ENCODE results near the gene NFE2L2.
A peak's percentile ranks its signal among the peaks of the same experiment; 100 is the strongest.

The NFE2L2 gene

DNA sequence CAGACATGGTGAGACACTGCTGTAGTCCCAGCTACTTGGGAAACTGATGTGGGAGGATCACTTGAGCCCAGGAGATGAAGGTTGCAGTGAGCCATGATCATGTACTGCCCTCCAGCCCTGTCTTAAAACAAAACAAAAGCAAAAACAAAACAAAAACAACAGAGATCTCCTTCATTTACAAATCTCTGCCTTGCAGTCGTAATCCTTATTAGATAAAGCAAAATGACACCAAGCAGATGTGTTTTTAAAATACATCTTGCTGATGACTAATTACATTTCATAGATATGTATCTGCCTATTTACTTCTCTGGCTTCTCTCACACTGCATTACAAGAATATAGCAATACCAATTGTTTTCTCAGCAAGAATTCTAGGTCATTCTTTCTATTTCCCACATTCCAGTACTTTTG lies 22.8 kb downstream of the NFE2L2 start:
- H3K27me3 ChIP-seq (replicated peaks; ENCODE audit: insufficient read depth, low read length) = no peaks in the 10 kb centered on the region
- H3F3A ChIP-seq (ENCODE audit: insufficient read depth, low read length) = no peaks in the 10 kb centered on the region
- H4K20me1 ChIP-seq (ENCODE audit: insufficient read depth, low read length) = no peaks in the 10 kb centered on the region
- TF ChIP-seq, protein P1, sequence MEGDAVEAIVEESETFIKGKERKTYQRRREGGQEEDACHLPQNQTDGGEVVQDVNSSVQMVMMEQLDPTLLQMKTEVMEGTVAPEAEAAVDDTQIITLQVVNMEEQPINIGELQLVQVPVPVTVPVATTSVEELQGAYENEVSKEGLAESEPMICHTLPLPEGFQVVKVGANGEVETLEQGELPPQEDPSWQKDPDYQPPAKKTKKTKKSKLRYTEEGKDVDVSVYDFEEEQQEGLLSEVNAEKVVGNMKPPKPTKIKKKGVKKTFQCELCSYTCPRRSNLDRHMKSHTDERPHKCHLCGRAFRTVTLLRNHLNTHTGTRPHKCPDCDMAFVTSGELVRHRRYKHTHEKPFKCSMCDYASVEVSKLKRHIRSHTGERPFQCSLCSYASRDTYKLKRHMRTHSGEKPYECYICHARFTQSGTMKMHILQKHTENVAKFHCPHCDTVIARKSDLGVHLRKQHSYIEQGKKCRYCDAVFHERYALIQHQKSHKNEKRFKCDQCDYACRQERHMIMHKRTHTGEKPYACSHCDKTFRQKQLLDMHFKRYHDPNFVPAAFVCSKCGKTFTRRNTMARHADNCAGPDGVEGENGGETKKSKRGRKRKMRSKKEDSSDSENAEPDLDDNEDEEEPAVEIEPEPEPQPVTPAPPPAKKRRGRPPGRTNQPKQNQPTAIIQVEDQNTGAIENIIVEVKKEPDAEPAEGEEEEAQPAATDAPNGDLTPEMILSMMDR (IDR thresholded peaks at IDR 0.05; ENCODE audit: low read length) = no peak
- TF ChIP-seq EZH2phosphoT487 (IDR thresholded peaks at IDR 0.05; ENCODE audit: low read length) = no peak
- TF ChIP-seq EZH2 (optimal IDR thresholded peaks at IDR 0.05; ENCODE audit: low read depth, low read length) = no peak
- H3K9ac ChIP-seq (ENCODE audit: low read length) = no peak overlapping the region
- peaks cover 28% of the 10 kb centered on the region for H3K4me1 ChIP-seq (ENCODE audit: low read length)
- H3K27ac ChIP-seq (ENCODE audit: low read length) = no peak overlapping the region
- no peak overlapping the region for H2AFZ ChIP-seq (ENCODE audit: low read length)
- no peaks in the 10 kb centered on the region for H3K9me3 ChIP-seq (replicated peaks; ENCODE audit: insufficient read depth, low read length)
- H3K36me3 ChIP-seq (replicated peaks; ENCODE audit: insufficient read depth, low read length) = no peaks in the 10 kb centered on the region
- H3K4me3 ChIP-seq (ENCODE audit: low read length) = no peak overlapping the region
- DNase-seq = no peak
- peaks cover 95% of the 10 kb centered on the region for H3K79me2 ChIP-seq (ENCODE audit: low read length)
- no peaks in the 10 kb centered on the region for H3K9me2 ChIP-seq (replicated peaks; ENCODE audit: insufficient read depth, low read length)
- H3K4me2 ChIP-seq (ENCODE audit: low read depth, low read length) = no peak overlapping the region

DNA sequence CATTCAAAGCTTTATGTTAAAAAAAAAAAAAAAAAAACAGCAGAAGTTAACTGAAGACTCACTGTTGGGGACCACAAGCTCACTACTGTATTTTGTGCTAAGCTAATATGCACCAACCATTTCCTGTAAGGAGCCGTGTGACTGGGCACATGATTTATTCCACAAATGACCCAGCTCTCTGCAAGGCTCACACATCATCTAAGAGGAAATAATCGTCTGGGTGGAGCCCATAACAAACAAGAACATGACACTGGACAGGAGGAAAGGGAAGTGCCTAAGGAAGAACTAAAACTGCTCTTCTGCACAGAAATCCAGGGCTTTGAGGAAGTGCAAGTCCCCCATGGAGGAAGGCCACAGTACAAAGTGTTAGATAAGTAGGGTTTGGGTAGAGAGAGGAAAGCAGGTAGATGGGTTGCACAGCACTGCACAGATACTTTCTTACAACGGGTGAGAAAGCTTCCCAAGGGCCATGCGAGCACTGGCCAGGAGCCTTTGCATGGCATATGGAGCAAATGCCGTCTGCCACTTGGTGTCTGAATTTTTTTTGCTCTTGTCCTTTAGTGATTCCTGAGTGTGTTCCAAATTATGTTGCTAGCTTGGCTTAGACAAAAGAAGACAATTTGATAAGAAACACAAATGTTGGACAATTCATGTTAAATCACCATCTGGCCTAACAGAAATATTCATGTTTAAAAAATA lies 24.4 kb downstream of the NFE2L2 start:
- Histone ChIP-seq H3K27ac (ENCODE audit: low read length) (no peak overlapping the region), H3K4me3 (ENCODE audit: low read length) (no peak overlapping the region), H3K9me3 (replicated peaks; ENCODE audit: insufficient read depth, low read length) (no peaks in the 10 kb centered on the region), H3K4me2 (ENCODE audit: low read depth, low read length) (peak overlapping the region; percentile 7; the same call in 1 of the 2 replicates), H3K79me2 (ENCODE audit: low read length) (peaks cover 97% of the 10 kb centered on the region), H4K20me1 (ENCODE audit: insufficient read depth, low read length) (no peaks in the 10 kb centered on the region), H3F3A (ENCODE audit: insufficient read depth, low read length) (no peaks in the 10 kb centered on the region), H3K9ac (ENCODE audit: low read length) (no peak overlapping the region), H3K9me2 (replicated peaks; ENCODE audit: insufficient read depth, low read length) (no peaks in the 10 kb centered on the region), H3K36me3 (replicated peaks; ENCODE audit: insufficient read depth, low read length) (no peaks in the 10 kb centered on the region), H3K27me3 (replicated peaks; ENCODE audit: insufficient read depth, low read length) (no peaks in the 10 kb centered on the region), H3K4me1 (ENCODE audit: low read length) (peaks cover 28% of the 10 kb centered on the region), H2AFZ (ENCODE audit: low read length) (no peak overlapping the region)
- TF ChIP-seq EZH2 (optimal IDR thresholded peaks at IDR 0.05; ENCODE audit: low read depth, low read length) (no peak), EZH2phosphoT487 (IDR thresholded peaks at IDR 0.05; ENCODE audit: low read length) (no peak)
- TF ChIP-seq, protein P1 (IDR thresholded peaks at IDR 0.05; ENCODE audit: low read length) = no peak
- DNase-seq = no peak

DNA sequence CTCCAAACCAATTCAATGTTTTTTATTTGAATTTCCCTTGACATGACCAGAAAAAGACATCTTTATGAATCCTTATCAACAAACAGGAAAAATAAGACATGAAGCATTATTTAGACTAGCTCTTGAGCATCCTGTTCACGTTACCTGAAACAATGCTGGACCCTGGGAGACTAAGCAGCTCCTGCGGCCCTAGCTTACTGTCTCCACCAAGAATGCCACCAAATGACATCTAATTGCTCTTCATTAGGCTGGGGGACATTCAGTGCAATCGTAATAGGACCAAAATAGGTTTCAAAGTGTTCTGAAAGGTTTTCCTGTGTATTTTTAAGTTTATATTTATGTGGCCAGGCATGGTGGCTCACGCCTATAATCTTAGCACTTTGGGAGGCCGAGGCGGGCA lies 25.5 kb downstream of the NFE2L2 start:
- H3F3A ChIP-seq (ENCODE audit: insufficient read depth, low read length) = 0 out of 2 replicates have a peak, but pooled peaks cover 5% of the 10 kb centered on the region
- peaks cover 89% of the 10 kb centered on the region for H3K79me2 ChIP-seq (ENCODE audit: low read length)
- H2AFZ ChIP-seq (ENCODE audit: low read length) = no peak overlapping the region
- peaks cover 28% of the 10 kb centered on the region for H3K4me1 ChIP-seq (ENCODE audit: low read length)
- DNase-seq = no peak
- no peaks in the 10 kb centered on the region for H3K36me3 ChIP-seq (replicated peaks; ENCODE audit: insufficient read depth, low read length)
- no peaks in the 10 kb centered on the region for H3K27me3 ChIP-seq (replicated peaks; ENCODE audit: insufficient read depth, low read length)
- H3K4me3 ChIP-seq (ENCODE audit: low read length) = no peak overlapping the region
- H3K9me2 ChIP-seq (replicated peaks; ENCODE audit: insufficient read depth, low read length) = no peaks in the 10 kb centered on the region
- H3K9me3 ChIP-seq (replicated peaks; ENCODE audit: insufficient read depth, low read length) = no peaks in the 10 kb centered on the region
- H3K9ac ChIP-seq (ENCODE audit: low read length) = no peak overlapping the region
- H4K20me1 ChIP-seq (ENCODE audit: insufficient read depth, low read length) = no peaks in the 10 kb centered on the region
- H3K27ac ChIP-seq (ENCODE audit: low read length) = no peak overlapping the region
- H3K4me2 ChIP-seq (ENCODE audit: low read depth, low read length) = no peak overlapping the region
- TF ChIP-seq EZH2phosphoT487 (IDR thresholded peaks at IDR 0.05; ENCODE audit: low read length) = no peak
- TF ChIP-seq, protein P1 (IDR thresholded peaks at IDR 0.05; ENCODE audit: low read length) = no peak
- no peak for TF ChIP-seq EZH2 (optimal IDR thresholded peaks at IDR 0.05; ENCODE audit: low read depth, low read length)

Measured in MM.1S (cell line).